NK-92 (cell line): ENCODE data around the gene STK17A.
"Not testable (repeated sequence)": the region's sequence is repeated elsewhere in the genome, so short reads cannot be mapped to it uniquely, and the experiment has no call there.

Experiments
- DNase-seq: peaks from one replicate; lab custom pipeline; 2025; ENCODE audit not compliant: unreplicated experiment; lab: John Stamatoyannopoulos, UW

STK17A gene

DNA sequence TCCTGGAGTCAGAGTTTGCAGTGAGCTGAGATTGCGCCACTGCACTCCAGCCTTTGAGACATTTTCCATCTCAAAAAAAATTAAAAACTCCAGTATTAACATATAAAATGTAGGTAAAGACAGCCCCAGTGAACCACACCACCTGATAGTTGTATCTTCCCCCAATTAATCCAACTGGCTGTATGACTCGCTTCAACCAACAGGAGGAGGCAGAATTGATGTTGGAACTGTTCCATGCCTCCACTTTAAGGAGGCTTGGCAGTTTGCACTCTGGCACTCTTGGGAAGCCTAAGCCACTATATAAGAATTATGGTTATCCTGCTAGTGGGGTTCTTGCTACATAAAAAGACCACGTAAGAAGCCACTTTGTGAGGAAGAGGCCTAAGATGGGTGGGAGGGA is 72.7 kb downstream of the STK17A start:
- DNase-seq = no peak

DNA sequence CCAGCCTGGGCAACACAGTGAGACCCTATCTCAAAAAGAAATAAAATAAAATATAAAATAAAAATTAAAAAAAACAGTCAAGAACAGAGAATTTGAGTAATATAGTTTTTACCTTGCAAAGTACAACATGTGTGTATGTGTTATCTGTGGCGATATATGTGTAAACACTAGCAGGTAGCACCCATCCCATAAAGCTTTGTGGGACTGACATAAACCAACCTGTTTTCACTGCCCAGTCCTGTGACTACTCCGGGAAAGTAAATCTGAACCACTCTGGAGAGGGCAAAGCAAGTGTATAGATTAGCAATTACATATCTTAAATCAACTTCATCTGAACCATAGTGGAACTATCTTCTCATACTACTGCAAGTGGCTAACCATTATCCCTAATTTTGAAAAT is 74.1 kb downstream of the STK17A start:
- no peak for DNase-seq

DNA sequence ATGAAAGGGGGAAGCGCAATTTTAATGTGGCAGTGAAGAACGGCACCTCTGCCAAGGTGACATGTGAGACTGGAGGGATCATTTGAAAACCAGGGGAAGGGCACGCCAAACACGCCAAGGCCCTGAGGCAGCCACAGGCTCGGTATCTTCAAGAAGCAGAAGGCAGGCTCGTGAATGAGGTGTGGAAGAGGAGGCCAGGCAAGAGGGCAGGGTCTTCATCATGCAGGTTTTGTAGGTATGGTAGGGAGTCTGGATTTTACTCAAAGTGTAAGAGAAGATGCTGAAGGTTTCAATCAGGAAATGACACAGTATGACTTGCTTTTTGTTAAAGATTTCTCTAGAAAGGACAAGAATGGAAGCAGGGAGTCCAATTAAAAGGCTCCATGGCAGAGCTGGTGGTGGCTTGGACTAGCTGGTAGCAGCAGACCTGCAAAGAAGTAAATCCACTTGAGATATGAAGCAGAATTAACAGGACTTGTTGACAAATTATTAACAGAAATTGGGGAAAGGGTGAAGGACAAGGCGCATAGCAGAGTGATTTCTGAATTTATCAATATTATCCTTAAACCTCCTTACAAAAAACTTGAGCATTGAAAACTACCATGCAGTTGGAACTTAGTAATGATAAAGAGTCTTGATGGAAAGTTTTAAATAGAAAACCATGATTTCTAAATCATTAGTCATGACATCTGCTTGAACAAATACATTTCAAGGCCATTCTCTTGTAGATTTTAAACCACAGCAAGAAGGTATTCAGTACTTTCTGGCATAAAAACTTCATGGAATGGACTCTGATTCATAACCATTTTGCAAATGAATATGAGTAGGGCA is 76.0 kb downstream of the STK17A start:
- DNase-seq = no peak

DNA sequence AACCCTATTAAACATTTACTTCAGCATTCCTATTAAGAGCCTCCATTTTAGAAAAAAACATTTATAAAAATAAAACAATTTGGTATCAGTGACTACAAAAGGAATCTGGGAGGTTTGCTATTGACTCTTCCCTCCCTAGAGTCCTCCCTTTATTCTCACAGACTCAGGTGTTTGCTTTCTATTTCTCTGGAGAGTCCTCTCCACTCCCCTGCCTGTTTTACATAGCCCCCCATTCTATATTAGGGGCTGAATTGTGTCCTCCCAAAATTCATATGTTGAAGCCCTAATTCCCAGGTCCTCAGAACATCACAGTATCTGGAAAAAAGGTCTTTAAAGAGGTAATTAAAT is 76.6 kb downstream of the STK17A start:
- DNase-seq = no peak

DNA sequence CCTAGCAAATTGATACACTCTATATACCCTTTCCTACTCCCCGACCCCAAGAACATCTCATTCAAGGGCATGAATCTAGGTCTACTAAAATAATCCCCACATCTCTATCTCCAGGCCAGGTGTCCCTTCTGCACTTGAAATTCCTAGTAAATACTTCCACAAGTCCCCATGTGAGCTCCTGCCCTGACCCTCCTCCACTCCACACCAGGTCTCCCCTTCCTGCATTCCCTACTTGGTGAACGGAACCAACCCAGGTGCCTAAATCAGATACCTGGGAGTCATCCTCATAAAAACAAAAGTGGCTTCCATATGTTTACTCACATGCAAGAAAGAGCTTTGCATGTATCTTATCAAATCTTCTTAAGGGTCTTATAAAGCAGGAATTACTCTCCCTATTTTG is 77.2 kb downstream of the STK17A start:
- DNase-seq = no peak

DNA sequence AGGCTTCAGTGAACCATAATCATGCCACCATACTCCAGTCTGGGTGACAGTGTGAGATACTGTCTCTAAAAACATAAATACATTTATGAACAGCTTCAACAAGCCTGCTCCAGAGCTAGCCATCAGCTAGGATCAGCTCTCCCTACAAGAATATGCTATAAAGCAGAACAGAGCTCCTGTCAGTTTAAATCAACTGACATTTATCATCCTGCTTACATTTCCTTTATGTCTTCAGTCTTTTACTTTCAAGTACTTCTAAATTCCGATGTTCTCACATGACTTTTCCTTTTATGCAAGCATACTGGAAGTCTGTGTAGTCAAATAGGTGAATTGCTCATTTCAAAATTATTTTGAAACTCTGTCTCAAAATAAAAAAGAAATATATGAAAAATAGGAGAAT is 81.8 kb downstream of the STK17A start:
- DNase-seq = no peak

DNA sequence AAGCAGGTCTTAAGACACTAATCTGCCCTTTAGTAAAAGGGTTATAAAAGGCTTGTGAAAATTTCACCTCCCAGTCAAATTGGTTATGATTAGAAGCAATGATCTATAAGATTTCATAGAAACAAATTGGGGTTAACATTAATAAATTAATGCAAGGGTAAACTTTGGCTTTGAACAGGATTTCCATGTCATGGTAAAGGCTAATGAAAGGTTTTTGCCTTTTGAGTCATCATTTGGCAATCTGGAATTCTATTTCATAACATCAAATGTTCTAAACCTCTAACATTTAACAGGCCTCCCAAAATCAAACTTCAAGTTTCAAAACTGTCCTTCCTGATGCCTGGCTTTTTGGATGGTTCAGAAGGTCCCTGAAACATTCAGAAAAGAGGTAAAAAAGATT is 84.0 kb downstream of the STK17A start:
- no peak for DNase-seq

DNA sequence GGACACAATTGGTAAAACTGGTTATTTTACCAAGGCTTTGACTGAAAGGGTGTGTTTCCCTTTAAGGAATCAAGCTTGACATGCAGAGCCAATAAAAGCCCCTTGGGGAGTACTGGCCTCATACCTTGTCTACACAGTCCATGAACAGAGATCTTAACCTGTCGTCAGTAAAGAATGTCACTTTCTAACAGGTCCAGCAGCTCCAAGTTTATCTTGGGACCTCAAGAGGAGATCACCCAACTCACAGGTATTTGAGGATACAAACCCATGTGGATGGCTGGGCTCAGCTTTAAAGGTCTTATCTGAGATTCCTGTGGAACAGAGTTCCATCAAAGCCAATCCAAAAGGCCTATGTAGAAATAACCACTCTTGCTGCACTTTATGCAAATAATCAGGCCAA is 85.1 kb downstream of the STK17A start:
- no peak for DNase-seq

DNA sequence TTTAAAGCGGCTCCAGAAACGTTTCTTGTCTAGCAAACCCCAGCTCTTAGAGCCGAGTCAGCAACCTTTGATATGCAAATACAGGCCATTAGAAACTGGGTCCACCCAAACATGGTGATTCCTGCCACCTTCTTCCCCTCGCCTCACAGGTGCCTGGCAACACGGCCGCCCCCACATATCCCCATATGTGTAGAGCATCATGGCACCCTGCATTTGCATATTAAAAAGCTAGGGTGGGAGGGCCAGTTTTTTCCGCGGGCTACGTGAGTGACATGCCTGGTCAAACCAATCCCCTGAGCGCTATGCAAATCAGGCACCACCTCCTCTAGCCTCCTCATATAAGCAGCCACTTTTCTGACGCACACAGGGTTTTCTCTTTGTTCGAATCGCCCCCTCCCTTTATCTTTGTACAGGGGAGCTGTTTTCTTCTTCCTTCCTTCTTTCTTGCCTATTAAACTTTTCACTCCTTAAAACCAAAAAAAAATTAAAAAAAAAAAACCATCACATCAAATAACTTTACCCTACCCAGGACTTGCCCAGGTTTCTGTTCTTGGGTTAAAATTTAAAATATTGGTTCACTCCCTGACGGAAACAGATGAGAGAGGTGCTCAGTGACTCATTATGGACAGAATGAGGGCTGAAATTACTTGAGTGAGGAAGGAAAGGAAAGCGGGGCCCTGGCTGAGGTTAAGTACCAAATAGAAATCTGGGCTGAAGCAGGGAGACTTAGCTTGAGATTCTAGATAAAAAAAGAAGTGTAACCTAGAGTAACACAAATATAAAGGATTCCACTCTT is 86.6 kb downstream of the STK17A start:
- no peak for DNase-seq

DNA sequence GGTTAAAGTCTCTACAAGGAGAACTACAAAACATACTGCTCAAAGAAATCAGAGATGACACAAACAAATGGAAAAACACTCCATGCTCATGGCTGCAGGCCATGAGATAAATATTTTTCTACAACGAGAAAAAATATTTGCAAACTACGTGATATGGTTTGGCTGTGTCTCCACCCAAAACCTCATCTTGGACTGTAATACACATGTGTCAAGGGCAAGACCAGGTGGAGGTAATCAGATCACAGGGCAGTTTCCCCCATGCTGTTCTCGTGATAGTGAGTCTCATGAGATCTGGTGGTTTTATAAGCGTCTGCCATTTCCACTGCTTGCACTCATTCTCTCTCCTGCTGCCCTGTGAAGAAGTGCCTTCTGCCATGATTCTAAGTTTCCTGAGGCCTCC is 88.6 kb downstream of the STK17A start:
- DNase-seq = no peak

DNA sequence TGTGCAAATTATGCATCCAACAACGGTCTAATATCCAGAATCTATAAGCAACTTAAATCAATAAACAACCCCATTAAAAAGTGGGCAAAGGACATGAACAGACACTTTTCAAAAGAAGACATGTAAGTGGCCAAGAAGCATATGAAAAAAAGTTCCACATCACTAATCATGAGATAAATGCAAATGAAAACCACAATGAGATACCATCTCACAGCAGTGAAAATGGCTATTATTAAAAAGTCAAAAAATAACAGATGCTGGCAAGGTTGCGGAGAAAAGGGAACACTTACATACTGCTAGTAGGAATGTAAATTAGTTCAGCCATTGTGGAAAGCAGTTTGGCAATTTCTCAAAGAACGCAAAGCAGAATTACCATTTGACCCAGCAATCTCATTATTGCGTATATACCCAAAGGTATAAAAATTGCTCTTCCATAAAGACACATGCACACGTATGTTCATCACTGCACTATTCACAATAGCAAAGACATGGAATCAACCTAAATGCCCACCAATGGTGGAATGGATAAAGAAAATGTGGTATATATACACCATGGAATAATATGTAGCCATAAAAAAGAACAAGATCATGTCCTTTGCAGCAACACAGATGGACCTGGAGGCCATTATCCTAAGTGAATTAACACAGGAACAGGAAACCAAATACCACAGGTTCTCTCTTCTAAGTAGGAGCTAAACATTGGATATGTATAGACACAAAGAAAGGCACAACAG is 90.5 kb downstream of the STK17A start:
- DNase-seq = not testable (repeated sequence)

DNA sequence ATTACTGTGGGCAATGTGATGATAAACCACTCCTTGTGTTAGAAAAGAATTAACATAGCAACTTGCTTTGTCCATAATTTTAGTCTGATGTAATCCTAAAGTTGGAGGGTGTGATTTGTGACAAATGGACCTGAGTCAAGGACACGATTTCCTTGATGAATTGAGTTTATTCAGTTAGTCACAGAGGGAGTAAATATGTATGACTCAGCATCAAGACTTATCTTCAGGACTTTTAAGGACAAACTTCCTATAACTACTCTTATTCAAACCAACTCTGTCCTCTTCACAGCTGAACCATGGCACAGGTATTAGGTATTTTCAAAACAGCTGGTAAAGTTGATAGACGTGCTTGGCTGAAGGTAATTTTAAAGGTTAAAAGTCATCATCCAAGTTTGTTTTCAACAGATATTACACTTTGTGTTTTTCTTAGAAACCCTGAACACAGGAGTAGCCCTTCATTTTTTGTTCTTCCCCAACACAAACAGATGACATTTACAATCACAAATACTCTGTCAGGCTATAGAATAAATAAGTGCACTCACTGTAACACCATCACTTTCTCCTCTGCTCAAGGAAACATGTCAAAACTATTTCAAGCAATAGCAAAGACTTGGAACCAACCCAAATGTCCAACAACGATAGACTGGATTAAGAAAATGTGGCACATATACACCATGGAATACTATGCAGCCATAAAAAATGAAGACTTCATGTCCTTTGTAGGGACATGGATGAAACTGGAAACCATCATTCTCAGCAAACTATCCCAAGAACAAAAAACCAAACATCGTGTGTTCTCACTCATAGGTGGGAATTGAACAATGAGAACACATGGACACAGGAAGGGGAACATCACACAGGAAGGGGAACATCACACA is 91.9 kb downstream of the STK17A start:
- DNase-seq = no peak
